ENCODE measurements around the gene ISG20L2. TPM values are rescaled to one million over a fixed set of nuclear protein-coding genes. Genes with fewer than 3 reads are reported as not detected.
A peak's percentile ranks its signal among the peaks of the same experiment; 100 is the strongest.

Gene ISG20L2
- total and polyA plus RNA-seq, 8 donors, result 18.3 to 45.9 (median 40.3) TPM

DNA sequence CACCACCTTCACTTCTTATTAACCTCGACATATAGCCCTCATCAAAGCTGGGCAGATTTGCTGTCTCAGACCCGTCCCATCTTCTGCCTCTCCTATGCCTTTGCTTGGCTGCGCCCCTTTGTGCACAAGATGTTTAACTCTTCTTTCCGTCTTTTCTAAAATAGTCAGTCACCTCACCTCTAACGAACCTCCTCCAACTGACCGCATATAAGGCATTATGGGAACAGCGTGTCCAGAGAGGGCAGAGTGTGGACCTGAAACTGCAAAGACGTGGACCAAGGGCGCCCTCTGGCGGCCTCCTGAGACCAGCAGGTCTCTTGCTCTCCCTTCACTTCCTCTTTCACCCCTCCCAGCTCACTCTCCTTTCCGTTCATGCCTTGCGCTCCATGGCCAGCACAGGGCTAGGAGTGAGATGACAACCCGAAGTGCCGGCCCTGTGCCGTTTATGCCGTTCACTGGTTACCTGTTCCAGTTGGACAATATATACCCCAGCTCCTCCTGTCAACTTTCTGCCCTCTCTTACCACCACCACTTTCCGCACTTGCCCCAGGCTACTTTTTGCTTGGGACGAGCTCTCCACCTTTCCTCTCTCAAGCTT lies 2.8 kb downstream of the ISG20L2 start:
- H3K27me3 ChIP-seq, result no peaks in the 10 kb centered on the region
- peaks cover 5 to 51% of the 10 kb centered on the region in 2 donors for H3K36me3 ChIP-seq
- DNase-seq, result peak; percentile 85 to 96 (median 91)
- H3K4me1 ChIP-seq, result peaks cover 32 to 56% of the 10 kb centered on the region in 2 donors
- H3K4me3 ChIP-seq, result peak overlapping the region in 1 of 2 donors; percentile 64
- peak overlapping the region in 1 of 2 donors; percentile 40 for H3K27ac ChIP-seq
- TF ChIP-seq, protein P1, sequence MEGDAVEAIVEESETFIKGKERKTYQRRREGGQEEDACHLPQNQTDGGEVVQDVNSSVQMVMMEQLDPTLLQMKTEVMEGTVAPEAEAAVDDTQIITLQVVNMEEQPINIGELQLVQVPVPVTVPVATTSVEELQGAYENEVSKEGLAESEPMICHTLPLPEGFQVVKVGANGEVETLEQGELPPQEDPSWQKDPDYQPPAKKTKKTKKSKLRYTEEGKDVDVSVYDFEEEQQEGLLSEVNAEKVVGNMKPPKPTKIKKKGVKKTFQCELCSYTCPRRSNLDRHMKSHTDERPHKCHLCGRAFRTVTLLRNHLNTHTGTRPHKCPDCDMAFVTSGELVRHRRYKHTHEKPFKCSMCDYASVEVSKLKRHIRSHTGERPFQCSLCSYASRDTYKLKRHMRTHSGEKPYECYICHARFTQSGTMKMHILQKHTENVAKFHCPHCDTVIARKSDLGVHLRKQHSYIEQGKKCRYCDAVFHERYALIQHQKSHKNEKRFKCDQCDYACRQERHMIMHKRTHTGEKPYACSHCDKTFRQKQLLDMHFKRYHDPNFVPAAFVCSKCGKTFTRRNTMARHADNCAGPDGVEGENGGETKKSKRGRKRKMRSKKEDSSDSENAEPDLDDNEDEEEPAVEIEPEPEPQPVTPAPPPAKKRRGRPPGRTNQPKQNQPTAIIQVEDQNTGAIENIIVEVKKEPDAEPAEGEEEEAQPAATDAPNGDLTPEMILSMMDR (IDR thresholded peaks at IDR 0.05), result peak; percentile 91 to 97
- H3K9me3 ChIP-seq, result no peaks in the 10 kb centered on the region
- intact Hi-C loops (cut with DNase I), result loop anchor here in 1 of 2 donors (2.0 kb wide), 1 partner anchor 37 kb away; no protein-coding TSS in a partner anchor
- ATAC-seq, result peak; percentile 80

DNA sequence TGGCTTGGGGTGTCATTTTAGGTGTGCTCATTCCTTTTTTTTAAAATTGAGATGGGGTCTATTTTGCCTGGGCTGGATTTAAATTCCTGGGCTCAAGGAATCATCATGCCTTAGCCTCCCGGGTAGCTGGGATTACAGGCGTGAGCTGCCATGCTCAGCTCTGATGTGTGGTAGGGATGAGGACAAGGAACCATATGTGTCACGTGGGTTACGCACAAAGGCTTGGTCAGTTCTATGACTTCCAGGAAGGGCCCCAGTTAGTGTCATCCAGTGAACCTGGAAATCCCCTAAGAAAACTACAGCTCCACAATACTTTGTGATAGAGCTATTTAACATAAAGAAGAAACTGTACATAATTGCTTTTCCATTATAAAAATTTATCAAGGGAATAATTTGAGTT lies 7.0 kb downstream of the ISG20L2 start:
- no peak for ATAC-seq
- DNase-seq, result no peak
- TF ChIP-seq, protein P1 (IDR thresholded peaks at IDR 0.05), result no peak
- intact Hi-C loops (cut with DNase I), result no loop called here
- Histone ChIP-seq H3K27ac (no peak overlapping the region), H3K4me3 (no peak overlapping the region), H3K9me3 (no peaks in the 10 kb centered on the region), H3K4me1 (peaks cover 16 to 28% of the 10 kb centered on the region in 2 donors), H3K27me3 (no peaks in the 10 kb centered on the region), H3K36me3 (peaks cover 5 to 81% of the 10 kb centered on the region in 2 donors)

DNA sequence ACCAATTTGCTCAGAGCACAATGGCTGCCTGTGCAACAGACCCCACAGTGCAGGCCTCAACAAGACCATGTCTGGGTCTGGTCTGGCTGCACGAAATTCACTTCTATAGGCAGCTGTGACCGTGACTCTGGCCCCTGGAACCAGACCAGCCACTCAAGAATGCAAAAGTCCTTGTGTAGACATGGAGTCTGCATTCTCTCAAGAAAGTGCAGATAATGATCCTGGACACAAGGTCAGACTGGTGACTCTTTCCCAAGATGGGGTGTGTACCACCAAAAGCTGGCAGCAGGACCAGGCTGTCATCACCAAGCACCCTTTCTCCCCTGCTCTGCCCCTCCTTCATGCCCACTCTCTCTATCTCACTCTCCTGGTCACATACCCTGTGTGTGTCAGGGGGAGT lies 7.4 kb downstream of the ISG20L2 start:
- no peak overlapping the region for H3K27ac ChIP-seq
- H3K4me1 ChIP-seq, result peaks cover 12 to 24% of the 10 kb centered on the region in 2 donors
- H3K27me3 ChIP-seq, result no peaks in the 10 kb centered on the region
- peaks cover 5 to 77% of the 10 kb centered on the region in 2 donors for H3K36me3 ChIP-seq
- intact Hi-C loops (cut with DNase I), result no loop called here
- no peaks in the 10 kb centered on the region for H3K9me3 ChIP-seq
- H3K4me3 ChIP-seq, result no peak overlapping the region
- DNase-seq (no peak), ATAC-seq (no peak)
- TF ChIP-seq, protein P1 (IDR thresholded peaks at IDR 0.05), result no peak

DNA sequence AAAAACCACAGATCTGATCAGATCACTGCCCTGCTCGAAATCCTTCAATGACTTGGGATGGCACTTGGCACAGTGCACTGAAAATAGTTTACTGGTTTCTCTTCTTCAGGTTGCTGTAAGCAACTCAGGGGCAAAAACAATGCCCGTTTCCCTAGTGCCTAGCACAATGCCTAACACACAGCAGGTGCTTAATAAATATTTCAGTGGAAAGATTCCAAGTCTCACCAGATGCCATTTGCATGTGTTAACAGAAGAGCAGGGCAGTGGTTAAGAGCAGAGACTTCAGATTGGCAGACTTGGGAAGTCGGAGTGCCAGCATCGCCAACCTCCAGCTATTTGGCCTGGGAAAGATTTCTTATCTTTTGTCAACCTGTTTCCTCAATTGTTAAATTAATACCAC lies 11.2 kb downstream of the ISG20L2 start:
- Histone ChIP-seq H3K27me3 (no peaks in the 10 kb centered on the region), H3K4me3 (no peak overlapping the region), H3K4me1 (no peaks in the 10 kb centered on the region), H3K9me3 (no peaks in the 10 kb centered on the region), H3K27ac (no peak overlapping the region), H3K36me3 (peaks cover 0 to 53% of the 10 kb centered on the region in 2 donors)
- ATAC-seq (no peak), DNase-seq (no peak)
- intact Hi-C loops (cut with DNase I), result no loop called here
- TF ChIP-seq, protein P1 (IDR thresholded peaks at IDR 0.05), result no peak

GRCh38 chr1:156714830-156715229 lies 13.7 kb downstream of the ISG20L2 start:
- TF ChIP-seq, protein P1 (IDR thresholded peaks at IDR 0.05), result no peak
- H3K4me1 ChIP-seq, result no peaks in the 10 kb centered on the region
- no peak for ATAC-seq

More at GRCh38 chr1:156714830-156715229, 13.7 kb downstream of the ISG20L2 start:
- no peaks in the 10 kb centered on the region for H3K9me3 ChIP-seq
- no peak for DNase-seq
- H3K36me3 ChIP-seq, result peaks cover 0 to 28% of the 10 kb centered on the region in 2 donors
- H3K27me3 ChIP-seq, result no peaks in the 10 kb centered on the region
- intact Hi-C loops (cut with DNase I), result no loop called here
- H3K27ac ChIP-seq, result no peak overlapping the region
- H3K4me3 ChIP-seq, result no peak overlapping the region
